GM20431 (cell line): Measurements from ENCODE around the gene RAN.

Experiments used
- in situ Hi-C: fragments of 300-500 bp; cut with MseI, MboI; formaldehyde crosslinking; loops from one replicate; pipeline ENCODE4 v1.15.0; 2020; ENCODE audit warnings: low sequenced_read_pairs; ENCODE audit not compliant: unreplicated experiment

RAN gene

DNA sequence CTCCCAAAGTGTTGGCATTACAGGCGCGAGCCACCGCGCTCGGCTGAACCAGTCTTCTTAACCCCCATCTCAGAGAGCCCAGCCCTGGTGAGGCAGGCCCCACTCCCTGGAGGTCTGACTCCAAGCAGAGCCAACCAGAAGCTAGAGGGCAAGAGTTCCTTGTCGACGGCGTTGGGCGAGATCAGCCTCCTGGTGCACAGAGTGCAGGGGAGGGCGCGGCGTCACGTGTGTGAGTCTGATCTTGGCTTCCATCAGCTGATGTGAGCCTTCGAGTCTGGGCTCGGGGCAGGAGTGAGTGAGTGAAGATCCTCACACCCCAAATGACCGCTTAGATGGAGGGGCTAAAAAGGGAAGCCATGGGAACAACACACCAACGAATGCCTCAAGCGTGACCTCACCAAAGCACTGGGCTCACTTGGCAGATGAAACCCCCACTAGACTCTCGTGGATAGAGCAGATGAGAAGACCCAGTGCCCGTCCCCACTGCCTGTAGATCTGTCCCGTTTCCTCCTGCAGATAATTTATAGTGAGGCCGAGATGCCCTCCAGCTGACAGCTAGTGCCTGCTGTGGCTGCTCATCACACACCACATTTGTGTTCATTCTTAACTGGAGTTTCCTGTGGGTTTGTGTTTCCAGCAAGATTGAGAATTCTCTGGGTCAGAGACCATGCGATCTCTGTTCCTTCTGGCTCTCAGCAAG is 53.2 kb downstream of the RAN start:
- in situ Hi-C loops: no loop called here

DNA sequence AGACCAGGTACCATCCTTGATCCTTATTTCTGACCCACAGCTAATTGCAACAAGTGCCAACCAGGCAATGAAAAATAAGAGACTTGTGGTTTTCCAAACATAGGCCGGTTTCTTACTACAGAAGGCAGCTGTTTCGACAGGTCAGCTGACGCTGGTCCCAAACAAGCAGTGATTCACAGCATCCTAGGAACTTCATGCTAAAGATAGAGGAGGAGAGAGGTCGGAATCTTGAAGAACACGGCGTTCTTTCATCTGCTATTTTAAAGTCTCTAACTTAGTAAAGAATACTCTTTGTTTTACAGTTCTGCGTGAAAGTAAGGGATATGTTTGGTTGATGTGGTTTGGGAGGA is 53.8 kb downstream of the RAN start:
- in situ Hi-C loops: no loop called here
